Measurements from ENCODE around the gene KHDRBS2. TPM values are rescaled to one million over a fixed set of nuclear protein-coding genes. Genes with fewer than 3 reads are reported as not detected.

Gene KHDRBS2
- total RNA-seq, 1 donor from 2014 or later, result not detected

GRCh38 chr6:61886608-61887259 is 399.3 kb downstream of the KHDRBS2 start:
- intact Hi-C loops (cut with micrococcal nuclease), result no loop called here
- Histone ChIP-seq H3K27me3 (ENCODE audit: low read depth) (no peaks in the 10 kb centered on the region), H3K36me3 (no peaks in the 10 kb centered on the region), H3K9me3 (replicated peaks) (peaks cover 8% of the 10 kb centered on the region), H3K4me3 (no peak overlapping the region), H3K27ac (replicated peaks) (no peak overlapping the region), H3K4me1 (no peaks in the 10 kb centered on the region)
- no peak for TF ChIP-seq CTCF (IDR thresholded peaks at IDR 0.05; ENCODE audit: borderline replicate concordance)
- no peak for DNase-seq

GRCh38 chr6:61869632-61870400 is 416.2 kb downstream of the KHDRBS2 start:
- Histone ChIP-seq H3K4me3 (no peak overlapping the region), H3K36me3 (no peaks in the 10 kb centered on the region), H3K4me1 (no peaks in the 10 kb centered on the region), H3K27ac (replicated peaks) (no peak overlapping the region), H3K9me3 (replicated peaks) (peaks cover 22% of the 10 kb centered on the region), H3K27me3 (ENCODE audit: low read depth) (no peaks in the 10 kb centered on the region)
- intact Hi-C loops (cut with micrococcal nuclease), result no loop called here
- no peak for DNase-seq
- no peak for TF ChIP-seq CTCF (IDR thresholded peaks at IDR 0.05; ENCODE audit: borderline replicate concordance)

GRCh38 chr6:61868507-61869080 is 417.4 kb downstream of the KHDRBS2 start:
- Histone ChIP-seq H3K27me3 (ENCODE audit: low read depth) (no peaks in the 10 kb centered on the region), H3K4me3 (no peak overlapping the region), H3K9me3 (replicated peaks) (peaks cover 34% of the 10 kb centered on the region), H3K36me3 (no peaks in the 10 kb centered on the region), H3K27ac (replicated peaks) (no peak overlapping the region), H3K4me1 (no peaks in the 10 kb centered on the region)
- intact Hi-C loops (cut with micrococcal nuclease), result no loop called here
- DNase-seq, result no peak
- TF ChIP-seq CTCF (IDR thresholded peaks at IDR 0.05; ENCODE audit: borderline replicate concordance), result no peak

GRCh38 chr6:61867635-61868034 is 418.4 kb downstream of the KHDRBS2 start:
- Histone ChIP-seq H3K4me1 (no peaks in the 10 kb centered on the region), H3K27me3 (ENCODE audit: low read depth) (no peaks in the 10 kb centered on the region), H3K27ac (replicated peaks) (no peak overlapping the region), H3K36me3 (no peaks in the 10 kb centered on the region), H3K4me3 (no peak overlapping the region), H3K9me3 (replicated peaks) (peaks cover 43% of the 10 kb centered on the region)
- TF ChIP-seq CTCF (IDR thresholded peaks at IDR 0.05; ENCODE audit: borderline replicate concordance), result no peak
- intact Hi-C loops (cut with micrococcal nuclease), result no loop called here
- DNase-seq, result no peak

GRCh38 chr6:61857541-61857940 is 428.5 kb downstream of the KHDRBS2 start:
- Histone ChIP-seq H3K9me3 (replicated peaks) (peaks cover 63% of the 10 kb centered on the region), H3K27me3 (ENCODE audit: low read depth) (no peaks in the 10 kb centered on the region), H3K4me3 (no peak overlapping the region), H3K27ac (replicated peaks) (no peak overlapping the region), H3K4me1 (no peaks in the 10 kb centered on the region), H3K36me3 (no peaks in the 10 kb centered on the region)
- intact Hi-C loops (cut with micrococcal nuclease), result no loop called here
- no peak for TF ChIP-seq CTCF (IDR thresholded peaks at IDR 0.05; ENCODE audit: borderline replicate concordance)
- DNase-seq, result no peak
